Spleen (tissue), 11 donors: ENCODE data around the gene HERPUD1. TPM values are rescaled to one million over a fixed set of nuclear protein-coding genes. Genes with fewer than 3 reads are reported as not detected.
A peak's percentile ranks its signal among the peaks of the same experiment; 100 is the strongest.
"Not testable (repeated sequence)": the region's sequence is repeated elsewhere in the genome, so short reads cannot be mapped to it uniquely, and the experiment has no call there.

Experiments used
- DNase-seq: peaks from one replicate; pipeline ENCODE4 v3.0.0-alpha.2; 2020
- H3K27ac ChIP-seq, 8 donors: fragments of 200-600 bp; sonication (generic) in 7 of 8; 1 replicate in 4 of 8; 2 replicates in 4 of 8; pipeline versions ENCODE4 v1.5.0 to v1.8.0; 2016 to 2021; ENCODE audit warnings: inconsistent platforms in 4 of 8, mild to moderate bottlenecking in 4 of 8, moderate library complexity in 1 of 8
- H3K27me3 ChIP-seq, 7 donors: fragments of 200-600 bp; sonication (generic) in 6 of 7; replicated peaks in 1 of 7; 1 replicate in 4 of 7; 2 replicates in 3 of 7; pipeline versions ENCODE4 v1.5.0 to v1.8.0; 2016 to 2021; ENCODE audit warnings: inconsistent platforms in 3 of 7, mild to moderate bottlenecking in 1 of 7
- H3K36me3 ChIP-seq, 6 donors: fragments of 200-600 bp; sonication (generic) in 5 of 6; 1 replicate in 4 of 6; 2 replicates in 2 of 6; pipeline versions ENCODE4 v1.5.0 to v1.8.0; 2016 to 2021; ENCODE audit warnings: inconsistent platforms in 2 of 6
- H3K4me1 ChIP-seq, 6 donors: fragments of 200-600 bp; sonication (generic) in 5 of 6; 1 replicate in 3 of 6; 2 replicates in 3 of 6; pipeline versions ENCODE4 v1.5.0 to v1.8.0; 2016 to 2021; ENCODE audit warnings: inconsistent platforms in 3 of 6
- H3K4me3 ChIP-seq, 8 donors: fragments of 200-600 bp; sonication (generic) in 7 of 8; 1 replicate in 4 of 8; 2 replicates in 4 of 8; pipeline versions ENCODE4 v1.5.0 to v1.8.0; 2016 to 2021; ENCODE audit warnings: inconsistent platforms in 4 of 8, mild to moderate bottlenecking in 4 of 8, moderate library complexity in 2 of 8
- H3K9me3 ChIP-seq, 8 donors: fragments of 200-600 bp; sonication (generic) in 7 of 8; 1 replicate in 4 of 8; 2 replicates in 4 of 8; pipeline versions ENCODE4 v1.5.0 to v1.8.0; 2016 to 2021; ENCODE audit warnings: inconsistent platforms in 4 of 8
- CTCF ChIP-seq, 11 experiments: fragments of 200-600 bp in 7 of 11; fragments of 450-650 bp in 4 of 11; sonication (generic) in 4 of 11; IDR thresholded peaks in 8 of 11; conservative IDR thresholded peaks in 3 of 11; 1 replicate in 7 of 11; 2 replicates in 4 of 11; pipeline versions ENCODE4 v1.4.0 to v1.8.0; 2016 to 2021; ENCODE audit warnings: antibody characterized with exemption in 11 of 11, inconsistent platforms in 4 of 11, mild to moderate bottlenecking in 1 of 11
- POLR2A ChIP-seq, 3 donors: fragments of 450-650 bp; IDR thresholded peaks; one replicate each; pipeline ENCODE4 v1.5.1; 2017; ENCODE audit warnings: antibody characterized with exemption in 3 of 3, mild to moderate bottlenecking in 1 of 3
- POLR2AphosphoS5 ChIP-seq, 3 donors: sonication (generic); formaldehyde crosslinking; IDR thresholded peaks; one replicate each; pipeline ENCODE4 v1.5.1; 2017; ENCODE audit warnings: antibody characterized with exemption in 3 of 3
- WGBS, 5 donors: extraction: QIAGEN DNeasy Blood & Tissue Kit in 3 of 5; methylation state at CpG; one replicate each; pipeline versions ENCODE4 v1.1.5 to v1.1.7; 2013 to 2018; 5-methylcytosine and 5-hydroxymethylcytosine counted together
- intact Hi-C: fragments of 100-400 bp; cut with DNase I; formaldehyde crosslinking; loops from one replicate; pipeline ENCODE4 v1.15.0; 2023; ENCODE audit warnings: low total_unique reads
- polyA plus RNA-seq, 3 donors: library from polyadenylated mRNA; stranded (reverse); fragments of 200-250 nt; gene quantifications; one replicate each; pipeline ENCODE4 v1.2.1, GENCODE V29; 2013
- total RNA-seq, 7 donors: library from RNA; depleted of rRNA in 3 of 7; stranded (reverse); fragments of >200 nt in 3 of 7; fragmentation: NEBNext Ultra II Directional in 4 of 7; extraction: Animal tissue kit (Norgen Biotek cat#: 25700) in 4 of 7; gene quantifications; one replicate each; pipeline versions ENCODE4 v1.1.0 to v1.2.1, GENCODE V29; 2016 to 2021
- donor health status: healthy with polysubstance abuse.
- donor health status: DM: no; HTN: no; CAD: no; lungs with moderate emphysema.
- donor health status: DM: no; HTN: no; CAD: no.
- donor health status: Bipolar disorder and iron deficiency.
- donor health status: healthy.
- donor health status: DM: no; HTN: no; CAD: no.
- donor health status: DM: yes; HTN: yes; CAD: no.

The HERPUD1 gene
- total and polyA plus RNA-seq, 10 donors = 84.1 to 370 (median 193) TPM

- peak in 2 of 11 experiments; percentile 3 to 4 for TF ChIP-seq CTCF (IDR thresholded peaks at IDR 0.05 in 8 of 11, conservative IDR thresholded peaks at IDR 0.05 in 3 of 11)
- peak; percentile 78 to 89 (median 89) for TF ChIP-seq POLR2AphosphoS5 (IDR thresholded peaks at IDR 0.05)
- TF ChIP-seq POLR2A (IDR thresholded peaks at IDR 0.05) = peak in 1 of 3 donors; percentile 74
- intact Hi-C loops = loop anchor here (5.0 kb wide), 1 partner anchor 61 kb away; no protein-coding TSS in a partner anchor
- DNase-seq = peak; percentile 94
- peak overlapping the region; percentile 72 to 96 (median 82) for H3K4me3 ChIP-seq
- peak overlapping the region; percentile 96 to 100 (median 99) for H3K27ac ChIP-seq
- H3K9me3 ChIP-seq = no peaks in the 10 kb centered on the region
- WGBS, 5 donors = 3 to 10% (median 6%) methylated on average over 9 to 25 of the region's 25 CpGs
- H3K27me3 ChIP-seq = no peaks in the 10 kb centered on the region
- H3K36me3 ChIP-seq = peaks cover 5 to 39% (median 28%) of the 10 kb centered on the region in 6 donors
- H3K4me1 ChIP-seq = peaks cover 28 to 72% (median 63%) of the 10 kb centered on the region in 6 donors
Observed at GRCh38 chr16:56932721-56933619, 1.0 kb downstream of the HERPUD1 start.

GRCh38 chr16:56933828-56934598, 2.1 kb downstream of the HERPUD1 start:
- Histone ChIP-seq H3K27ac (peak overlapping the region; percentile 96 to 100 (median 99)), H3K9me3 (no peaks in the 10 kb centered on the region)
- intact Hi-C loops = loop anchor here (5.0 kb wide), 1 partner anchor 62 kb away; no protein-coding TSS in a partner anchor

GRCh38 chr16:56934599-56935145, 2.7 kb downstream of the HERPUD1 start:
- Histone ChIP-seq H3K4me1 (peaks cover 39 to 88% (median 80%) of the 10 kb centered on the region in 6 donors), H3K4me3 (peak overlapping the region in 7 of 8 donors; percentile 11 to 96 (median 82)), H3K27ac (peak overlapping the region in 6 of 8 donors; percentile 96 to 99 (median 99)), H3K36me3 (peaks cover 5 to 56% (median 45%) of the 10 kb centered on the region in 6 donors)
- not testable (repeated sequence) for H3K9me3 ChIP-seq, H3K27me3 ChIP-seq
- TF ChIP-seq POLR2AphosphoS5 (IDR thresholded peaks at IDR 0.05) = peak in 2 of 3 donors; percentile 30 to 52
- DNase-seq = peak; percentile 44
- WGBS, 5 donors = 46 to 69% (median 58%) methylated on average over 8 of the region's 8 CpGs
- intact Hi-C loops = loop anchor here (5.0 kb wide), 1 partner anchor 62 kb away; no protein-coding TSS in a partner anchor

More at GRCh38 chr16:56933828-56934598, 2.1 kb downstream of the HERPUD1 start:
- no peak for TF ChIP-seq POLR2AphosphoS5 (IDR thresholded peaks at IDR 0.05)
- TF ChIP-seq CTCF (IDR thresholded peaks at IDR 0.05 in 8 of 11, conservative IDR thresholded peaks at IDR 0.05 in 3 of 11) = no peak
- TF ChIP-seq POLR2A (IDR thresholded peaks at IDR 0.05) = no peak
- DNase-seq = no peak
- Histone ChIP-seq H3K4me1 (peaks cover 32 to 83% (median 73%) of the 10 kb centered on the region in 6 donors), H3K27me3 (no peaks in the 10 kb centered on the region), H3K36me3 (peaks cover 5 to 49% (median 38%) of the 10 kb centered on the region in 6 donors), H3K4me3 (peak overlapping the region; percentile 72 to 96 (median 82))
- 26 to 47% (median 39%) methylated on average over 8 of the region's 8 CpGs for WGBS, 5 donors

GRCh38 chr16:56935201-56935600, 3.3 kb downstream of the HERPUD1 start:
- DNase-seq = no peak
- peaks cover 39 to 88% (median 84%) of the 10 kb centered on the region in 6 donors for H3K4me1 ChIP-seq
- WGBS, 5 donors = 48 to 67% (median 60%) methylated on average over 5 of the region's 5 CpGs
- H3K4me3 ChIP-seq = peak overlapping the region in 7 of 8 donors; percentile 11 to 96 (median 82)
- H3K27me3 ChIP-seq = no peaks in the 10 kb centered on the region
- no peak for TF ChIP-seq POLR2AphosphoS5 (IDR thresholded peaks at IDR 0.05)
- no peak for TF ChIP-seq CTCF (IDR thresholded peaks at IDR 0.05 in 8 of 11, conservative IDR thresholded peaks at IDR 0.05 in 3 of 11)
- no peak for TF ChIP-seq POLR2A (IDR thresholded peaks at IDR 0.05)
- intact Hi-C loops = no loop called here
- H3K36me3 ChIP-seq = peaks cover 5 to 61% (median 50%) of the 10 kb centered on the region in 6 donors
- peak overlapping the region in 5 of 8 donors; percentile 96 to 99 (median 99) for H3K27ac ChIP-seq
- H3K9me3 ChIP-seq = no peaks in the 10 kb centered on the region
